ENCODE data around the gene FILIP1.

- TF ChIP-seq SUZ12 (IDR thresholded peaks at IDR 0.05; ENCODE audit: extremely low read depth, insufficient read depth, insufficient read length) = no peak
- no peak for TF ChIP-seq ZNF274 (IDR thresholded peaks at IDR 0.05; ENCODE audit: low read depth, low read length)
- TF ChIP-seq YY1 (IDR thresholded peaks at IDR 0.05; ENCODE audit: insufficient read depth, insufficient read length) = no peak
These were observed 32.9 kb downstream of the FILIP1 start for GRCh38 chr6:75460681-75461080.
